WTC11 (cell line): ENCODE results near the gene FITM1. TPM values are rescaled to one million over a fixed set of nuclear protein-coding genes. Genes with fewer than 3 reads are reported as not detected.

Source experiments
- ATAC-seq: fragments of 200-7000 bp; cut with Tn5 transposase; 2 replicates; pipeline ENCODE4 v1.10.0; 2021; ENCODE audit warnings: mild to moderate bottlenecking, moderate library complexity
- CTCF ChIA-PET: fragments of 300-600 bp; sonication (Branson Sonifier 250); formaldehyde crosslinking; loops from one replicate; lab custom pipeline; 2021; ENCODE audit warnings: antibody characterized with exemption; lab: Charles Lee
- POLR2A ChIA-PET: fragments of 350-600 bp; sonication (Branson Sonifier 250); formaldehyde crosslinking; loops from one replicate; lab custom pipeline; 2021; ENCODE audit warnings: antibody characterized with exemption; lab: Charles Lee
- DNase-seq: peaks from one replicate; pipeline ENCODE4 v3.0.0; 2021; ENCODE audit warnings: low spot score
- H3K27ac Mint-ChIP-seq: 2 replicates; pipeline ENCODE4 v1.8.0; 2021; ENCODE audit warnings: mixed read lengths
- H3K27me3 Mint-ChIP-seq: 2 replicates; pipeline ENCODE4 v1.8.0; 2021; ENCODE audit warnings: low read depth, mild to moderate bottlenecking, moderate library complexity, mixed read lengths
- H3K36me3 Mint-ChIP-seq: 2 replicates; pipeline ENCODE4 v1.8.0; 2021; ENCODE audit warnings: mixed read lengths
- H3K4me1 Mint-ChIP-seq: 2 replicates; pipeline ENCODE4 v1.8.0; 2022; ENCODE audit warnings: mixed read lengths
- H3K4me3 Mint-ChIP-seq: 2 replicates; pipeline ENCODE4 v1.8.0; 2021; ENCODE audit warnings: mild to moderate bottlenecking, moderate library complexity, mixed read lengths
- H3K9me3 Mint-ChIP-seq: 2 replicates; pipeline ENCODE4 v1.8.0; 2021; ENCODE audit warnings: mixed read lengths
- AR ChIP-seq: fragments of 250-450 bp; sonication (Bioruptor Pico); IDR thresholded peaks from 2 replicates; pipeline ENCODE4 v1.9.0; 2021; ENCODE audit warnings: mild to moderate bottlenecking
- ARID4B ChIP-seq: sonication (generic); formaldehyde crosslinking; IDR thresholded peaks from 2 replicates; pipeline ENCODE4 v1.8.0; 2023; ENCODE audit warnings: missing genetic modification reagents, mild to moderate bottlenecking, borderline replicate concordance
- FOXP4 ChIP-seq: sonication (generic); formaldehyde crosslinking; IDR thresholded peaks from 2 replicates; pipeline ENCODE4 v1.8.0; 2022; ENCODE audit warnings: mild to moderate bottlenecking, missing genetic modification reagents
- KAT7 ChIP-seq: sonication (generic); formaldehyde crosslinking; IDR thresholded peaks from 2 replicates; pipeline ENCODE4 v1.8.1; 2023; ENCODE audit warnings: missing genetic modification reagents, mild to moderate bottlenecking, borderline replicate concordance
- MYBL2 ChIP-seq: sonication (generic); formaldehyde crosslinking; IDR thresholded peaks from 2 replicates; pipeline ENCODE4 v1.8.1; 2023; ENCODE audit warnings: mild to moderate bottlenecking, moderate library complexity, missing genetic modification reagents
- OVOL2 ChIP-seq: fragments of 250-450 bp; sonication (Bioruptor Pico); IDR thresholded peaks from 2 replicates; pipeline ENCODE4 v1.9.0; 2021; ENCODE audit warnings: mild to moderate bottlenecking, borderline replicate concordance
- TEAD1 ChIP-seq: sonication (generic); formaldehyde crosslinking; IDR thresholded peaks from 2 replicates; pipeline ENCODE4 v1.8.0; 2022; ENCODE audit warnings: mild to moderate bottlenecking, missing genetic modification reagents
- ZNF423 ChIP-seq: fragments of 250-450 bp; sonication (Bioruptor Pico); IDR thresholded peaks from 2 replicates; pipeline ENCODE4 v2.1.2; 2022; ENCODE audit warnings: mild to moderate bottlenecking, moderate library complexity
- total RNA-seq: library from RNA; stranded (reverse); gene quantifications from 3 replicates; pipeline ENCODE4 v1.2.3, GENCODE V29; 2021
- TF ChIP-seq, protein P1 (sequence below): sonication (generic); formaldehyde crosslinking; IDR thresholded peaks from 2 replicates; pipeline ENCODE4 v1.8.1; 2023; ENCODE audit warnings: mild to moderate bottlenecking, missing genetic modification reagents, borderline replicate concordance
- TF ChIP-seq, protein P2 (sequence below): sonication (generic); formaldehyde crosslinking; IDR thresholded peaks from 2 replicates; pipeline ENCODE4 v1.8.1; 2022; ENCODE audit warnings: mild to moderate bottlenecking, missing genetic modification reagents, moderate library complexity, borderline replicate concordance
- TF ChIP-seq, protein P3 (sequence below): sonication (generic); formaldehyde crosslinking; IDR thresholded peaks from 2 replicates; pipeline ENCODE4 v1.8.0; 2022; ENCODE audit warnings: mild to moderate bottlenecking, missing genetic modification reagents

Gene FITM1
- total RNA-seq, 1 experiment from 2014 or later, result not detected

- CTCF ChIA-PET, result interaction anchor here (0.9 to 2.7 kb wide), 35 partner anchors 9 to 271 kb away, joined by 3 to 55 read pairs (median 7); partner anchors contain the start of genes CHMP4A, CIDEB, DCAF11 and DHRS1
- POLR2A ChIA-PET, result interaction anchor here (0.6 to 2.3 kb wide), 11 partner anchors 10 to 875 kb away, joined by 3 to 13 read pairs (median 5); partner anchors contain the start of genes DCAF11, EMC9, IPO4 and NRL
- H3K9me3 Mint-ChIP-seq, result no peaks in the 10 kb centered on the region
- H3K27ac Mint-ChIP-seq, result no peak overlapping the region
- no peak for ATAC-seq
- no peaks in the 10 kb centered on the region for H3K27me3 Mint-ChIP-seq
- no peak overlapping the region for H3K4me3 Mint-ChIP-seq
- TF ChIP-seq KAT7 (no peak), TEAD1 (CRISPR knock-in tag) (no peak), AR (CRISPR knock-in tag) (no peak)
- DNase-seq, result no peak
- peaks cover 13% of the 10 kb centered on the region for H3K4me1 Mint-ChIP-seq
- H3K36me3 Mint-ChIP-seq, result peaks cover 40% of the 10 kb centered on the region
Measured at GRCh38 chr14:24160499-24160849, 30.0 kb downstream of the FITM1 start.

- ChIA-PET CTCF (interaction anchor here (0.6 to 2.7 kb wide), 53 partner anchors 9 to 270 kb away, joined by 3 to 55 read pairs (median 6); partner anchors contain the start of genes CARMIL3, CHMP4A, CIDEB and DCAF11), POLR2A (interaction anchor here (0.5 to 2.3 kb wide), 15 partner anchors 10 to 876 kb away, joined by 3 to 13 read pairs (median 4); partner anchors contain the start of genes CHMP4A, DCAF11, EMC9 and IPO4)
- Mint-ChIP-seq H3K4me3 (peak within 1 kb of the TSS; percentile 70), H3K36me3 (peaks cover 34% of the 10 kb centered on the region), H3K4me1 (peaks cover 13% of the 10 kb centered on the region), H3K27me3 (no peaks in the 10 kb centered on the region), H3K9me3 (no peaks in the 10 kb centered on the region), H3K27ac (peak within 1 kb of the TSS; percentile 90)
- ATAC-seq (peak; percentile 97), DNase-seq (peak; percentile 99)
- TF ChIP-seq OVOL2 (CRISPR knock-in tag) (no peak), ARID4B (CRISPR knock-in tag) (no peak), AR (CRISPR knock-in tag) (no peak), MYBL2 (no peak), FOXP4 (CRISPR knock-in tag) (no peak), ZNF423 (CRISPR knock-in tag) (no peak), TEAD1 (CRISPR knock-in tag) (no peak)
- TF ChIP-seq, protein P1, sequence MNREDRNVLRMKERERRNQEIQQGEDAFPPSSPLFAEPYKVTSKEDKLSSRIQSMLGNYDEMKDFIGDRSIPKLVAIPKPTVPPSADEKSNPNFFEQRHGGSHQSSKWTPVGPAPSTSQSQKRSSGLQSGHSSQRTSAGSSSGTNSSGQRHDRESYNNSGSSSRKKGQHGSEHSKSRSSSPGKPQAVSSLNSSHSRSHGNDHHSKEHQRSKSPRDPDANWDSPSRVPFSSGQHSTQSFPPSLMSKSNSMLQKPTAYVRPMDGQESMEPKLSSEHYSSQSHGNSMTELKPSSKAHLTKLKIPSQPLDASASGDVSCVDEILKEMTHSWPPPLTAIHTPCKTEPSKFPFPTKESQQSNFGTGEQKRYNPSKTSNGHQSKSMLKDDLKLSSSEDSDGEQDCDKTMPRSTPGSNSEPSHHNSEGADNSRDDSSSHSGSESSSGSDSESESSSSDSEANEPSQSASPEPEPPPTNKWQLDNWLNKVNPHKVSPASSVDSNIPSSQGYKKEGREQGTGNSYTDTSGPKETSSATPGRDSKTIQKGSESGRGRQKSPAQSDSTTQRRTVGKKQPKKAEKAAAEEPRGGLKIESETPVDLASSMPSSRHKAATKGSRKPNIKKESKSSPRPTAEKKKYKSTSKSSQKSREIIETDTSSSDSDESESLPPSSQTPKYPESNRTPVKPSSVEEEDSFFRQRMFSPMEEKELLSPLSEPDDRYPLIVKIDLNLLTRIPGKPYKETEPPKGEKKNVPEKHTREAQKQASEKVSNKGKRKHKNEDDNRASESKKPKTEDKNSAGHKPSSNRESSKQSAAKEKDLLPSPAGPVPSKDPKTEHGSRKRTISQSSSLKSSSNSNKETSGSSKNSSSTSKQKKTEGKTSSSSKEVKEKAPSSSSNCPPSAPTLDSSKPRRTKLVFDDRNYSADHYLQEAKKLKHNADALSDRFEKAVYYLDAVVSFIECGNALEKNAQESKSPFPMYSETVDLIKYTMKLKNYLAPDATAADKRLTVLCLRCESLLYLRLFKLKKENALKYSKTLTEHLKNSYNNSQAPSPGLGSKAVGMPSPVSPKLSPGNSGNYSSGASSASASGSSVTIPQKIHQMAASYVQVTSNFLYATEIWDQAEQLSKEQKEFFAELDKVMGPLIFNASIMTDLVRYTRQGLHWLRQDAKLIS, result no peak
- TF ChIP-seq, protein P2, sequence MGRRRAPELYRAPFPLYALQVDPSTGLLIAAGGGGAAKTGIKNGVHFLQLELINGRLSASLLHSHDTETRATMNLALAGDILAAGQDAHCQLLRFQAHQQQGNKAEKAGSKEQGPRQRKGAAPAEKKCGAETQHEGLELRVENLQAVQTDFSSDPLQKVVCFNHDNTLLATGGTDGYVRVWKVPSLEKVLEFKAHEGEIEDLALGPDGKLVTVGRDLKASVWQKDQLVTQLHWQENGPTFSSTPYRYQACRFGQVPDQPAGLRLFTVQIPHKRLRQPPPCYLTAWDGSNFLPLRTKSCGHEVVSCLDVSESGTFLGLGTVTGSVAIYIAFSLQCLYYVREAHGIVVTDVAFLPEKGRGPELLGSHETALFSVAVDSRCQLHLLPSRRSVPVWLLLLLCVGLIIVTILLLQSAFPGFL, result no peak
- TF ChIP-seq, protein P3, sequence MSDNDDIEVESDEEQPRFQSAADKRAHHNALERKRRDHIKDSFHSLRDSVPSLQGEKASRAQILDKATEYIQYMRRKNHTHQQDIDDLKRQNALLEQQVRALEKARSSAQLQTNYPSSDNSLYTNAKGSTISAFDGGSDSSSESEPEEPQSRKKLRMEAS, result peak; percentile 50; the same call in 1 of the 2 replicates
Measured at GRCh38 chr14:24160850-24161804, 30.7 kb downstream of the FITM1 start, which contains the start of gene IRF9. IRF9 (plus strand) TSS chr14:24161265; CDS start chr14:24162145, 880 bp downstream.
